HEK293 (cell line): ENCODE data around the gene RALGAPA1.

Experiments used
- BCL11A ChIP-seq: fragments of 450-650 bp; formaldehyde crosslinking; IDR thresholded peaks from 2 replicates; pipeline ENCODE4 v1.5.1; 2016; ENCODE audit warnings: low read depth, missing biosample characterization, missing genetic modification characterization
- BCL11B ChIP-seq: fragments of 450-650 bp; formaldehyde crosslinking; IDR thresholded peaks from 2 replicates; pipeline ENCODE4 v1.5.1; 2016; ENCODE audit warnings: low read depth, missing biosample characterization, missing genetic modification characterization
- GLIS1 ChIP-seq: fragments of 450-650 bp; formaldehyde crosslinking; IDR thresholded peaks from 2 replicates; pipeline ENCODE4 v1.5.1; 2016; ENCODE audit warnings: missing biosample characterization, missing genetic modification characterization
- HOXD13 ChIP-seq: sonication (generic); formaldehyde crosslinking; IDR thresholded peaks from 2 replicates; pipeline ENCODE4 v1.8.0; 2022; ENCODE audit warnings: missing genetic modification reagents, borderline replicate concordance
- KLF16 ChIP-seq: fragments of 450-650 bp; formaldehyde crosslinking; IDR thresholded peaks from 2 replicates; pipeline ENCODE4 v1.5.1; 2017; ENCODE audit warnings: missing biosample characterization, missing genetic modification characterization
- MZF1 ChIP-seq: fragments of 450-650 bp; formaldehyde crosslinking; IDR thresholded peaks from 2 replicates; pipeline ENCODE4 v1.5.1; 2017; ENCODE audit warnings: missing biosample characterization, missing genetic modification characterization, borderline replicate concordance
- REST ChIP-seq: fragments of 450-650 bp; formaldehyde crosslinking; IDR thresholded peaks from 2 replicates; pipeline ENCODE4 v1.5.1; 2016; ENCODE audit warnings: missing biosample characterization, missing genetic modification characterization
- SALL2 ChIP-seq: fragments of 450-650 bp; formaldehyde crosslinking; IDR thresholded peaks from 2 replicates; pipeline ENCODE4 v1.5.0; 2017; ENCODE audit warnings: missing biosample characterization, mild to moderate bottlenecking, missing genetic modification characterization, borderline replicate concordance
- SCRT1 ChIP-seq: fragments of 450-650 bp; formaldehyde crosslinking; IDR thresholded peaks from 2 replicates; pipeline ENCODE4 v1.5.1; 2016; ENCODE audit warnings: missing biosample characterization, missing genetic modification characterization, borderline replicate concordance
- SP2 ChIP-seq: fragments of 450-650 bp; formaldehyde crosslinking; IDR thresholded peaks from 2 replicates; pipeline ENCODE4 v1.5.1; 2016; ENCODE audit warnings: missing biosample characterization, missing genetic modification characterization
- SP7 ChIP-seq: fragments of 450-650 bp; formaldehyde crosslinking; IDR thresholded peaks from 2 replicates; pipeline ENCODE4 v1.5.1; 2016; ENCODE audit warnings: missing biosample characterization, missing genetic modification characterization
- TRIM28 ChIP-seq: IDR thresholded peaks from 2 replicates; pipeline ENCODE4 v1.6.1; 2011; ENCODE audit warnings: low read length, control low read depth, borderline replicate concordance
- ZBTB17 ChIP-seq: fragments of 450-650 bp; formaldehyde crosslinking; IDR thresholded peaks from 2 replicates; pipeline ENCODE4 v1.5.1; 2016; ENCODE audit warnings: missing biosample characterization, missing genetic modification characterization
- ZBTB48 ChIP-seq: fragments of 450-650 bp; formaldehyde crosslinking; IDR thresholded peaks from 2 replicates; pipeline ENCODE4 v1.5.1; 2016; ENCODE audit warnings: missing biosample characterization, missing genetic modification characterization
- ZFP69B ChIP-seq: fragments of 450-650 bp; formaldehyde crosslinking; IDR thresholded peaks from 2 replicates; pipeline ENCODE4 v1.5.1; 2016; ENCODE audit warnings: missing biosample characterization, missing genetic modification characterization
- ZNF132 ChIP-seq: fragments of 450-650 bp; formaldehyde crosslinking; IDR thresholded peaks from 2 replicates; pipeline ENCODE4 v1.5.1; 2017; ENCODE audit warnings: missing biosample characterization, missing genetic modification characterization, borderline replicate concordance
- ZNF138 ChIP-seq: fragments of 450-650 bp; formaldehyde crosslinking; IDR thresholded peaks from 2 replicates; pipeline ENCODE4 v1.5.1; 2016; ENCODE audit warnings: missing biosample characterization, missing genetic modification characterization, borderline replicate concordance
- ZNF157 ChIP-seq: fragments of 450-650 bp; formaldehyde crosslinking; IDR thresholded peaks from 2 replicates; pipeline ENCODE4 v1.5.1; 2016; ENCODE audit warnings: missing biosample characterization, missing genetic modification characterization
- ZNF18 ChIP-seq: fragments of 450-650 bp; formaldehyde crosslinking; IDR thresholded peaks from 2 replicates; pipeline ENCODE4 v1.5.1; 2016; ENCODE audit warnings: missing biosample characterization, missing genetic modification characterization
- ZNF211 ChIP-seq: fragments of 450-650 bp; formaldehyde crosslinking; IDR thresholded peaks from 2 replicates; pipeline ENCODE4 v1.5.1; 2016; ENCODE audit warnings: low read depth, missing biosample characterization, missing genetic modification characterization
- ZNF221 ChIP-seq: fragments of 450-650 bp; formaldehyde crosslinking; IDR thresholded peaks from 2 replicates; pipeline ENCODE4 v1.5.1; 2017; ENCODE audit warnings: missing biosample characterization, missing genetic modification characterization, borderline replicate concordance
- ZNF223 ChIP-seq: fragments of 450-650 bp; formaldehyde crosslinking; IDR thresholded peaks from 2 replicates; pipeline ENCODE4 v1.5.1; 2016; ENCODE audit warnings: missing biosample characterization, missing genetic modification characterization
- ZNF24 ChIP-seq: fragments of 450-650 bp; formaldehyde crosslinking; IDR thresholded peaks from 2 replicates; pipeline ENCODE4 v1.5.1; 2016; ENCODE audit warnings: missing biosample characterization, missing genetic modification characterization
- ZNF280C ChIP-seq: fragments of 450-650 bp; formaldehyde crosslinking; IDR thresholded peaks from 2 replicates; pipeline ENCODE4 v1.5.1; 2016; ENCODE audit warnings: missing biosample characterization, missing genetic modification characterization
- ZNF292 ChIP-seq: fragments of 450-650 bp; formaldehyde crosslinking; IDR thresholded peaks from 2 replicates; pipeline ENCODE4 v1.5.1; 2016; ENCODE audit warnings: low read depth, missing biosample characterization, missing genetic modification characterization, borderline replicate concordance
- ZNF302 ChIP-seq: fragments of 450-650 bp; formaldehyde crosslinking; IDR thresholded peaks from 2 replicates; pipeline ENCODE4 v1.5.1; 2016; ENCODE audit warnings: missing biosample characterization, missing genetic modification characterization, low read depth
- ZNF433 ChIP-seq: fragments of 450-650 bp; formaldehyde crosslinking; IDR thresholded peaks from 2 replicates; pipeline ENCODE4 v1.5.1; 2016; ENCODE audit warnings: missing biosample characterization, missing genetic modification characterization, low read depth
- ZNF529 ChIP-seq: fragments of 450-650 bp; formaldehyde crosslinking; IDR thresholded peaks from 2 replicates; pipeline ENCODE4 v1.5.1; 2017; ENCODE audit warnings: missing genetic modification characterization, missing biosample characterization; ENCODE audit not compliant: insufficient replicate concordance
- ZNF544 ChIP-seq: fragments of 450-650 bp; formaldehyde crosslinking; IDR thresholded peaks from 2 replicates; pipeline ENCODE4 v1.5.0; 2017; ENCODE audit warnings: missing biosample characterization, missing genetic modification characterization
- ZNF660 ChIP-seq: fragments of 450-650 bp; IDR thresholded peaks from 2 replicates; pipeline ENCODE4 v1.5.1; 2018; ENCODE audit warnings: missing biosample characterization, mild to moderate bottlenecking, missing genetic modification characterization
- ZNF830 ChIP-seq: fragments of 450-650 bp; IDR thresholded peaks from 2 replicates; pipeline ENCODE4 v1.5.0; 2018; ENCODE audit warnings: missing biosample characterization, missing genetic modification characterization, low read depth, mild to moderate bottlenecking, moderate library complexity
- TF ChIP-seq, protein P1 (sequence below): fragments of 450-650 bp; IDR thresholded peaks from 2 replicates; pipeline ENCODE4 v1.5.1; 2018; ENCODE audit warnings: missing biosample characterization, mild to moderate bottlenecking, missing genetic modification characterization

The RALGAPA1 gene

DNA sequence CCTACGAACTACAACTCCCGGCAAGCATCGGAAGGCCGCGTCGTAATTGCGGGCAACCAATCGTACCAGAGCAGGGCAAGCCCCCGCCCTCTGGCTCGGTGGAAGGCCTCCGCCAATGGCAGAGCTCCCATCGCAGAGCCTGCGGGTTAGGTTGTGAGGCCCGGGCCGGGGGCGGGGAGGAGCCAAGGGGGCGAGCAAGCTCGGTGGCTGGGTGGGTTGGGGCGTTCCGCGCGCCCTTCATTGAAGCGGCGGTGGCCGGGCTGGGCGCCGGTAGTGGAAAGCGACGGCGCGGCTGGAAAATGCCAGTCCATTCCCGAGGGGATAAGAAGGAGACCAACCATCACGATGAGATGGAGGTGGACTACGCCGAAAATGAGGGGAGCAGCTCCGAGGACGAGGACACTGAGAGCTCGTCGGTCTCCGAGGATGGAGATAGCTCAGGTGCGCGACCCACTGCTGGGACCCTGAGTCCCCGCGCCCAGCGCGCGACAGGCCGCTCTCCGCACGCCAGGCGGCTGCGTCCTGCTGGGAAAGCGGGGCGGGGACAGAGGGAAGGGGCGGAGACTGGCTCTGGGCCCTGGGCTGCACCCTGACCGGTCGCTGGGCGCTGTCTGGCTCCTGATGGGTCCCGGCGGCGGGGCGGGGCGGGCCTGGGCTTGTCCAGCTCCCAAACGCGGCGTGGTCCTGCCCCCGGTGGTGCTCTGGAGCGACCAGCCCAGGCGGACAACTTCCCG is 17.3 kb upstream of the RALGAPA1 start, which contains the start of gene BRMS1L (continued):
- TF ChIP-seq ZFP69B (tag by site-specific recombination), result peak; percentile 90
- TF ChIP-seq SCRT1 (tag by site-specific recombination), result no peak
- TF ChIP-seq ZNF132 (tag by site-specific recombination), result no peak
- peak; percentile 74 for TF ChIP-seq GLIS1 (tag by site-specific recombination)
- TF ChIP-seq, protein P1, sequence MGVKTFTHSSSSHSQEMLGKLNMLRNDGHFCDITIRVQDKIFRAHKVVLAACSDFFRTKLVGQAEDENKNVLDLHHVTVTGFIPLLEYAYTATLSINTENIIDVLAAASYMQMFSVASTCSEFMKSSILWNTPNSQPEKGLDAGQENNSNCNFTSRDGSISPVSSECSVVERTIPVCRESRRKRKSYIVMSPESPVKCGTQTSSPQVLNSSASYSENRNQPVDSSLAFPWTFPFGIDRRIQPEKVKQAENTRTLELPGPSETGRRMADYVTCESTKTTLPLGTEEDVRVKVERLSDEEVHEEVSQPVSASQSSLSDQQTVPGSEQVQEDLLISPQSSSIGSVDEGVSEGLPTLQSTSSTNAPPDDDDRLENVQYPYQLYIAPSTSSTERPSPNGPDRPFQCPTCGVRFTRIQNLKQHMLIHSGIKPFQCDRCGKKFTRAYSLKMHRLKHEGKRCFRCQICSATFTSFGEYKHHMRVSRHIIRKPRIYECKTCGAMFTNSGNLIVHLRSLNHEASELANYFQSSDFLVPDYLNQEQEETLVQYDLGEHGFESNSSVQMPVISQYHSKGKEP (tag by site-specific recombination), result no peak
- TF ChIP-seq ZNF24 (tag by site-specific recombination), result peak; percentile 93
- no peak for TF ChIP-seq ZNF433 (tag by site-specific recombination)
- 0 out of 2 replicates have a peak, but pooled peaks have one; percentile 22 for TF ChIP-seq ZNF221 (tag by site-specific recombination)
- no peak for TF ChIP-seq SALL2 (tag by site-specific recombination)
- no peak for TF ChIP-seq ZNF529 (tag by site-specific recombination)
- peak; percentile 77 for TF ChIP-seq REST (tag by site-specific recombination)
- TF ChIP-seq TRIM28, result peak; percentile 74; the same call in 1 of the 2 replicates
- TF ChIP-seq BCL11A (tag by site-specific recombination), result no peak
- TF ChIP-seq ZNF211 (tag by site-specific recombination), result no peak
- TF ChIP-seq ZNF292 (tag by site-specific recombination), result no peak
- TF ChIP-seq KLF16 (tag by site-specific recombination), result peak; percentile 96
- peak; percentile 85 for TF ChIP-seq ZBTB17 (tag by site-specific recombination)
- no peak for TF ChIP-seq ZNF138
- no peak for TF ChIP-seq ZNF830 (tag by site-specific recombination)
- peak; percentile 58; the same call in 1 of the 2 replicates for TF ChIP-seq ZNF660 (tag by site-specific recombination)
- TF ChIP-seq MZF1 (tag by site-specific recombination), result peak; percentile 64; the same call in 1 of the 2 replicates
- TF ChIP-seq ZNF280C (tag by site-specific recombination), result no peak
- no peak for TF ChIP-seq BCL11B (tag by site-specific recombination)
- TF ChIP-seq HOXD13 (CRISPR knock-in tag), result no peak
- TF ChIP-seq ZNF18 (tag by site-specific recombination), result peak; percentile 70; the same call in 1 of the 2 replicates
- no peak for TF ChIP-seq ZNF302 (tag by site-specific recombination)
- TF ChIP-seq ZBTB48 (tag by site-specific recombination), result peak; percentile 76; the same call in 1 of the 2 replicates
- 0 out of 2 replicates have a peak, but pooled peaks have one; percentile 28 for TF ChIP-seq ZNF157
- TF ChIP-seq SP2 (tag by site-specific recombination), result peak; percentile 91
- TF ChIP-seq ZNF544 (tag by site-specific recombination), result no peak
- peak; percentile 95 for TF ChIP-seq SP7
- TF ChIP-seq ZNF223 (tag by site-specific recombination), result no peak
